ENCODE data around the gene PHOX2A. TPM values are rescaled to one million over a fixed set of nuclear protein-coding genes. Genes with fewer than 3 reads are reported as not detected.

The PHOX2A gene
- total and polyA plus RNA-seq, 2 donors (not counting 1 experiment from before 2014, with no cell fraction given): not detected

DNA sequence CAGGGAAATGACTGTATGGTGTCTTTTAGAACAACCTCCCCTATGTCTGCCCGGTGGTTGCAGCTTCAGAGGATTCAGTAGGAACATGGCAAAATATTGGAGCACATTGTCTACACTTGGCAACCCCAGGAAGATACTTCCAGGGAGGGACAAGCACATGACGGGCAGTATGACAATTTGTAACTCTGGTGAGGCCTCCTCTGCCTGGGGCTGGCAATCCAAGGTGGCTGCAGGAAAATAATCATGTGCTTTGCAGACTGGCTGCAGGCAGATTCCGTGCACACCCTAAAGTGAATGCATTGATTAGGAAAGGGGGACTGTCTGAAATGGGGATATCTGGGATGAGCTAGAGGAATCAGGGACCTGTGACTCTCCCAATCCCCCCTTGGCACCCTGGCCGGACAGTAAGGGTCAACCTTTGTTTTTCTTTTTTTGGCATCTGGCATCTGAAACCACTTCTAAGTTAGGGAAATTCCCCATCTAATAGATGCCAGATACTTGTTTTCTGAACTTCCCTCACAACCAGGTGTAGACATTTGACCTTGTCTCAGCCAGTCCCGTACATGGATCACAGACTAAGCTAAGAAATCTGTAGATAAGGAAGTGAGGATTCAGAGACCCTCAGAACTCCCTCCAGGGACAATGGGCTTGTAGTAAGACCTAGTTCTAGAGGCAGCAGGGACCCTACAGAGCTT, 10.5 kb upstream of the PHOX2A start:
- ATAC-seq (ENCODE audit: low read depth) (no peak), DNase-seq (no peak)
- Histone ChIP-seq H4K20me1 (ENCODE audit: control insufficient read depth, insufficient read depth, low read length, poor library complexity, severe bottlenecking) (no peaks in the 10 kb centered on the region), H3K4me1 (ENCODE audit: control insufficient read depth in 2 of 2, insufficient read depth in 2 of 2, low read length in 2 of 2) (peaks cover 0 to 4% of the 10 kb centered on the region in 2 donors), H3K36me3 (replicated peaks in 1 of 2; ENCODE audit: control extremely low read depth in 1 of 2, control insufficient read depth in 1 of 2, extremely low read depth in 1 of 2, insufficient read depth in 2 of 2, low read length in 1 of 2) (no peaks in the 10 kb centered on the region), H3K4me3 (ENCODE audit: control extremely low read depth in 1 of 5, extremely low read depth in 1 of 5, insufficient read depth in 1 of 5, low read depth in 2 of 5, low read length in 4 of 5) (no peak overlapping the region), H3K27me3 (replicated peaks in 1 of 4; ENCODE audit: control extremely low read depth in 1 of 4, control insufficient read depth in 3 of 4, insufficient read depth in 4 of 4, low read length in 3 of 4) (peaks cover 0 to 7% (median 3%) of the 10 kb centered on the region in 4 experiments), H3K4me2 (replicated peaks; ENCODE audit: low read depth, low read length, poor library complexity, severe bottlenecking) (no peak overlapping the region), H3K9ac (ENCODE audit: low read length) (no peak overlapping the region), H3K9me3 (ENCODE audit: control extremely low read depth in 1 of 3, control insufficient read depth in 2 of 3, insufficient read depth in 1 of 3, low read length in 2 of 3) (no peaks in the 10 kb centered on the region), H3K27ac (ENCODE audit: low read length in 2 of 2) (no peak overlapping the region), H3K79me2 (ENCODE audit: control insufficient read depth, insufficient read depth, low read length) (no peaks in the 10 kb centered on the region), H2AFZ (ENCODE audit: insufficient read depth, low read depth, low read length, poor library complexity, severe bottlenecking) (no peak overlapping the region)
- intact Hi-C loops (cut with micrococcal nuclease): no loop called here
- Mint-ChIP-seq H3K27ac (no peak overlapping the region), H3K4me1 (no peaks in the 10 kb centered on the region), H3K4me3 (no peak overlapping the region), H3K27me3 (peaks cover 17% of the 10 kb centered on the region), H3K9me3 (ENCODE audit: insufficient read depth) (no peaks in the 10 kb centered on the region)
- TF ChIP-seq, protein P1, sequence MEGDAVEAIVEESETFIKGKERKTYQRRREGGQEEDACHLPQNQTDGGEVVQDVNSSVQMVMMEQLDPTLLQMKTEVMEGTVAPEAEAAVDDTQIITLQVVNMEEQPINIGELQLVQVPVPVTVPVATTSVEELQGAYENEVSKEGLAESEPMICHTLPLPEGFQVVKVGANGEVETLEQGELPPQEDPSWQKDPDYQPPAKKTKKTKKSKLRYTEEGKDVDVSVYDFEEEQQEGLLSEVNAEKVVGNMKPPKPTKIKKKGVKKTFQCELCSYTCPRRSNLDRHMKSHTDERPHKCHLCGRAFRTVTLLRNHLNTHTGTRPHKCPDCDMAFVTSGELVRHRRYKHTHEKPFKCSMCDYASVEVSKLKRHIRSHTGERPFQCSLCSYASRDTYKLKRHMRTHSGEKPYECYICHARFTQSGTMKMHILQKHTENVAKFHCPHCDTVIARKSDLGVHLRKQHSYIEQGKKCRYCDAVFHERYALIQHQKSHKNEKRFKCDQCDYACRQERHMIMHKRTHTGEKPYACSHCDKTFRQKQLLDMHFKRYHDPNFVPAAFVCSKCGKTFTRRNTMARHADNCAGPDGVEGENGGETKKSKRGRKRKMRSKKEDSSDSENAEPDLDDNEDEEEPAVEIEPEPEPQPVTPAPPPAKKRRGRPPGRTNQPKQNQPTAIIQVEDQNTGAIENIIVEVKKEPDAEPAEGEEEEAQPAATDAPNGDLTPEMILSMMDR (IDR thresholded peaks at IDR 0.05): no peak
- TF ChIP-seq EZH2 (IDR thresholded peaks at IDR 0.05; ENCODE audit: borderline replicate concordance, insufficient read depth, low read depth, low read length, poor library complexity, severe bottlenecking): no peak
- ChIA-PET CTCF (no interaction called here), POLR2A (no interaction called here)
- 100% methylated on average over 2 of the region's 5 CpGs for WGBS (ENCODE audit: insufficient coverage)

DNA sequence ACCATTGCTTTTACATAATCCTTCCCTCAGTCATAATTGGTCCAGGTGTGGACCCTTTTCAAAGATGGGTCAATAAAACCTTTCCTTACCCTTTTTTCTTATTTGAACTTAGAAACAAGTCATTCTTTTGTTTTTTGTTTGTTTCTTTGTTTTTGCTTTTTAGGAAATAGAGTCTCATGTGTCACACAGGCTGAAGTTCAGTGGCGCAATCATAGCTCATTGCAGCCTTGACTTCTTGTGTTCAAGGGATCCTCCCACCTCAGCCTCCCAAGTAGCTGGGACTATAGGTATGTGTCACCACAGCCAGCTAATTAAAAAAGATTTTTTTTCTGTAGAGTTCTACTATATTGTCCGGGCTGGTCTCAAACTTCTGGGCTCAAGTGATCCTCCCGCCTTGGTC, 9.4 kb upstream of the PHOX2A start:
- POLR2A ChIA-PET: no interaction called here
- Histone ChIP-seq H4K20me1 (ENCODE audit: control insufficient read depth, insufficient read depth, low read length, poor library complexity, severe bottlenecking) (no peaks in the 10 kb centered on the region), H3K36me3 (replicated peaks in 1 of 2; ENCODE audit: control extremely low read depth in 1 of 2, control insufficient read depth in 1 of 2, extremely low read depth in 1 of 2, insufficient read depth in 2 of 2, low read length in 1 of 2) (no peaks in the 10 kb centered on the region), H3K27me3 (replicated peaks in 1 of 4; ENCODE audit: control extremely low read depth in 1 of 4, control insufficient read depth in 3 of 4, insufficient read depth in 4 of 4, low read length in 3 of 4) (peaks cover 0 to 8% (median 3%) of the 10 kb centered on the region in 4 experiments), H3K4me3 (ENCODE audit: control extremely low read depth in 1 of 5, extremely low read depth in 1 of 5, insufficient read depth in 1 of 5, low read depth in 2 of 5, low read length in 4 of 5) (no peak overlapping the region), H3K27ac (ENCODE audit: low read length in 2 of 2) (no peak overlapping the region), H3K4me2 (replicated peaks; ENCODE audit: low read depth, low read length, poor library complexity, severe bottlenecking) (no peak overlapping the region), H3K9me3 (ENCODE audit: control extremely low read depth in 1 of 3, control insufficient read depth in 2 of 3, insufficient read depth in 1 of 3, low read length in 2 of 3) (no peaks in the 10 kb centered on the region), H3K4me1 (ENCODE audit: control insufficient read depth in 2 of 2, insufficient read depth in 2 of 2, low read length in 2 of 2) (peaks cover 0 to 4% of the 10 kb centered on the region in 2 donors), H2AFZ (ENCODE audit: insufficient read depth, low read depth, low read length, poor library complexity, severe bottlenecking) (no peak overlapping the region), H3K9ac (ENCODE audit: low read length) (no peak overlapping the region), H3K79me2 (ENCODE audit: control insufficient read depth, insufficient read depth, low read length) (no peaks in the 10 kb centered on the region)
- peaks cover 20% of the 10 kb centered on the region for H3K27me3 Mint-ChIP-seq
- DNase-seq (no peak), ATAC-seq (ENCODE audit: low read depth) (no peak)
- TF ChIP-seq EZH2 (IDR thresholded peaks at IDR 0.05; ENCODE audit: borderline replicate concordance, insufficient read depth, low read depth, low read length, poor library complexity, severe bottlenecking): no peak
- TF ChIP-seq, protein P1 (IDR thresholded peaks at IDR 0.05): no peak
- H3K9me3 Mint-ChIP-seq (ENCODE audit: insufficient read depth): no peaks in the 10 kb centered on the region
- intact Hi-C loops (cut with micrococcal nuclease): no loop called here
- 92% methylated on average over 2 of the region's 3 CpGs for WGBS (ENCODE audit: insufficient coverage)
- no peaks in the 10 kb centered on the region for H3K4me1 Mint-ChIP-seq
- H3K4me3 Mint-ChIP-seq: no peak overlapping the region
- H3K27ac Mint-ChIP-seq: no peak overlapping the region
- CTCF ChIA-PET: no interaction called here
